Mucosa of descending colon (tissue), 3 donors: Measurements from ENCODE around the gene IGFL4. TPM values are rescaled to one million over a fixed set of nuclear protein-coding genes. Genes with fewer than 3 reads are reported as not detected.
A peak's percentile ranks its signal among the peaks of the same experiment; 100 is the strongest.

ENCODE experiments used
- ATAC-seq: fragments of 200-7000 bp; cut with Tn5 transposase; one replicate; pipeline ENCODE4 v1.9.1; 2020; ENCODE audit warnings: mild to moderate bottlenecking, moderate library complexity
- DNase-seq, 3 donors: peaks; one replicate each; pipeline ENCODE4 v3.0.0-alpha.2; 2020
- H3K36me3 ChIP-seq: fragments of 200-600 bp; one replicate; pipeline ENCODE4 v1.8.0; 2021; ENCODE audit warnings: low read depth, mild to moderate bottlenecking
- H3K4me1 ChIP-seq: fragments of 200-600 bp; one replicate; pipeline ENCODE4 v1.8.0; 2021; ENCODE audit warnings: low read depth, mild to moderate bottlenecking
- H3K4me3 ChIP-seq: fragments of 200-600 bp; one replicate; pipeline ENCODE4 v1.8.0; 2021; ENCODE audit warnings: mild to moderate bottlenecking
- H3K9me3 ChIP-seq: fragments of 200-600 bp; one replicate; pipeline ENCODE4 v1.8.0; 2021; ENCODE audit warnings: mild to moderate bottlenecking
- intact Hi-C, 2 donors: fragments of 100-400 bp; cut with DNase I in 1 of 2; cut with micrococcal nuclease in 1 of 2; formaldehyde crosslinking; loops; one replicate each; pipeline versions ENCODE4 v1.11.0 to v1.11.1; 2022; cut with DNase I, micrococcal nuclease
- microRNA-seq: library from miRNA; unstranded; fragments of <30 nt; microRNA quantifications from one replicate; pipeline ENCODE4, GENCODE V29; 2019
- total RNA-seq, 3 donors: library from RNA; stranded (reverse); fragmentation: NEBNext Ultra II Directional in 2 of 3; extraction: Animal tissue kit (Norgen Biotek cat#: 25700) in 2 of 3; gene quantifications; one replicate each; pipeline versions ENCODE4 v1.2.1 to v1.2.4, GENCODE V29; 2021 to 2023
- TF ChIP-seq, protein P1 (sequence below): fragments of 200-600 bp; IDR thresholded peaks from one replicate; pipeline ENCODE4 v1.8.0; 2022; ENCODE audit warnings: antibody characterized with exemption, mild to moderate bottlenecking
- donor health status: DM: no; HTN: no; CAD: no; lungs with moderate emphysema.
- donor health status: DM: no; HTN: no; CAD: no.
- donor health status: DM: no; HTN: yes; CAD: no.

The IGFL4 gene
- total RNA-seq, 3 donors from 2014 or later, result not detected

GRCh38 chr19:45995715-45996385, 45.0 kb downstream of the IGFL4 start:
- peaks cover 16% of the 10 kb centered on the region for H3K4me1 ChIP-seq
- TF ChIP-seq, protein P1, sequence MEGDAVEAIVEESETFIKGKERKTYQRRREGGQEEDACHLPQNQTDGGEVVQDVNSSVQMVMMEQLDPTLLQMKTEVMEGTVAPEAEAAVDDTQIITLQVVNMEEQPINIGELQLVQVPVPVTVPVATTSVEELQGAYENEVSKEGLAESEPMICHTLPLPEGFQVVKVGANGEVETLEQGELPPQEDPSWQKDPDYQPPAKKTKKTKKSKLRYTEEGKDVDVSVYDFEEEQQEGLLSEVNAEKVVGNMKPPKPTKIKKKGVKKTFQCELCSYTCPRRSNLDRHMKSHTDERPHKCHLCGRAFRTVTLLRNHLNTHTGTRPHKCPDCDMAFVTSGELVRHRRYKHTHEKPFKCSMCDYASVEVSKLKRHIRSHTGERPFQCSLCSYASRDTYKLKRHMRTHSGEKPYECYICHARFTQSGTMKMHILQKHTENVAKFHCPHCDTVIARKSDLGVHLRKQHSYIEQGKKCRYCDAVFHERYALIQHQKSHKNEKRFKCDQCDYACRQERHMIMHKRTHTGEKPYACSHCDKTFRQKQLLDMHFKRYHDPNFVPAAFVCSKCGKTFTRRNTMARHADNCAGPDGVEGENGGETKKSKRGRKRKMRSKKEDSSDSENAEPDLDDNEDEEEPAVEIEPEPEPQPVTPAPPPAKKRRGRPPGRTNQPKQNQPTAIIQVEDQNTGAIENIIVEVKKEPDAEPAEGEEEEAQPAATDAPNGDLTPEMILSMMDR, result no peak
- H3K4me3 ChIP-seq, result peak overlapping the region; percentile 54
- intact Hi-C loops, result no loop called here
- ATAC-seq (no peak), DNase-seq (no peak)
- H3K36me3 ChIP-seq, result peaks cover 4% of the 10 kb centered on the region
- no peaks in the 10 kb centered on the region for H3K9me3 ChIP-seq

DNA sequence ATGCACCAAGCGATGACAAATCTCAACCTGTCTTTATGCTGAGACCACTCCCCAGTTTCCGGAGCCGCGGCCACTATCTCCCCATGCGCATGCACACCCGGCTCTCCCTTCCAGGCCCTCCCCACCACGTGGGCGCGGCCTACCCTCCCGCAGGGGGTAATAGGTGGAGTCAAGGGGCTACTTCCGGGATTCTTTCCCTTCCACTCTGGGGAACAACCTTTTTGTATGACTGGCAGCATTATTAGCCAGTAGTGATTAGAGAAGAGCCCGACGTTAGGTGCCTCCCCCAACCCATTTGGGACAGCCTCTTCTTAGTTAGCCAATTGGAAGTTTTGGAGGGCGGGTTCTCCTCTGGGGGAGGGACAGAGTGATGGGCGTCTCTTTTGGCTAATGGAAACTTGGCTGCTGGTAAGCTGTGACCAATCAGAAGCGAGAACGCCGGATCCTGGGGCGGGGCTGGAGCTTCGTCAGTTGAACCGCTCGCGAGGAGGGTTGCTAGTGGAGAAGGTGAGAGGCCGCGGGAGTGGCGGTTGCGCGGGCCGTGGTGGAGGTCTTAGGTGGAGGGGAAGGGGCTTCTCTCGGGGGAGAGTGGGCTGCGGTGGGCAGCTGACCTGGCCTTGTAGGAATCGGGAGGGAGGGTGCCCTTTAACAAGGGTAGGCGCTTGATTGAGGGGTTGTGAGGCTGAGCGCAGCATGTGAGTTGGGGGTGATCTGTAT, 45.6 kb downstream of the IGFL4 start, which contains the start of gene CCDC61:
TSS of gene CCDC61 (plus strand) at position 470 of the 717 bp plus-strand sequence. CDS start 7,552 bp downstream, outside the sequence.
- H3K4me1 ChIP-seq, result peaks cover 10% of the 10 kb centered on the region
- peak within 1 kb of the TSS; percentile 54 for H3K4me3 ChIP-seq
- peak; percentile 95 to 96 (median 95) for DNase-seq
- peaks cover 4% of the 10 kb centered on the region for H3K36me3 ChIP-seq
- TF ChIP-seq, protein P1, result peak; percentile 13
- H3K9me3 ChIP-seq, result no peaks in the 10 kb centered on the region
- intact Hi-C loops, result no loop called here
- ATAC-seq, result peak; percentile 98

GRCh38 chr19:45994456-45994997, 46.3 kb downstream of the IGFL4 start:
- intact Hi-C loops, result no loop called here
- ATAC-seq, result peak; percentile 0
- H3K4me3 ChIP-seq, result peak overlapping the region; percentile 54
- H3K36me3 ChIP-seq, result peaks cover 4% of the 10 kb centered on the region
- no peaks in the 10 kb centered on the region for H3K9me3 ChIP-seq
- H3K4me1 ChIP-seq, result peaks cover 10% of the 10 kb centered on the region
- peak in 1 of 3 donors; percentile 25 for DNase-seq
- TF ChIP-seq, protein P1, result no peak

DNA sequence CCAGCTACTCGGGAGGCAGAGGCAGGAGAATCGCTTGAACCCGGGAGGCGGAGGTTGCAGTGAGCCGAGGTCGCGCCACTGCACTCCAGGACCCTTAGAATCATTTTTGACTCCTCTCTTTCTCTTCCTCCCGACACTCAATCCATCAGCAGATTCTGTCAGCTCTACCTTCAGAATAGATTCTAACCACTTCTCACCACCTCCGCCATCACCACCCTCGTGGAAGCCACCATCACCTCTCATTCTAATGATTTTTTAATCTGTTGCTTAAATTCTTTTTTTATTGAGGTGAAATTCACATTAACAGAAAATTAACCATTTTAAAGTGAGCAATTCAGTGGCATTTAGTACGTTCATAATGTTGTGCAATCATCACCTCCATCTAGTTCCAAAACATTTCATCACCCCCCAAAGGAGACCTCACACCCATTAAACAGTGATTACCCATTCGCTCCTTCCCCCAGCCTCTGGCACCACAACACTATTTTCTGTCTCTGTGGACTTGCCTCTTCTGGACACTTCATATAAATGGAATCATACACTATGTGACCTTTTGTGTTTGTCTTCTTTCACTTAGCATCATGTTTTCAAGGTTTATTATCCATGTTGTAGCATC, 50.6 kb downstream of the IGFL4 start:
- no peak overlapping the region for H3K4me3 ChIP-seq
- TF ChIP-seq, protein P1, result no peak
- no peak for DNase-seq
- intact Hi-C loops, result no loop called here
- ATAC-seq, result no peak
- peaks cover 3% of the 10 kb centered on the region for H3K4me1 ChIP-seq
- no peaks in the 10 kb centered on the region for H3K9me3 ChIP-seq
- peaks cover 3% of the 10 kb centered on the region for H3K36me3 ChIP-seq

Small RNA genes within 50 kb of the gene (microRNA-seq; reads per million reads assigned to microRNA genes)
- gene MIR769, result 68.5 reads per million, percentile 58 among the genes with 10 or more reads in this experiment

Other genes starting within 250 kb of the IGFL4 start
- 10 to 100 TPM; 33.2 to 67.1 (median 43.7) TPM for gene DMWD, start 248.2 kb downstream of the IGFL4 start, total RNA-seq
- gene RSPH6A, start 225.7 kb downstream of the IGFL4 start, total RNA-seq, result under 1 TPM; 0.16 to 0.24 (median 0.20) TPM
- 10 to 100 TPM; 61.1 to 67.4 (median 65.9) TPM for gene SYMPK, start 177.9 kb downstream of the IGFL4 start, total RNA-seq
- 10 to 100 TPM; 14.1 to 33.7 (median 32.9) TPM for gene FOXA3, start 176.7 kb downstream of the IGFL4 start, total RNA-seq
- gene IRF2BP1, start 154.9 kb downstream of the IGFL4 start, total RNA-seq, result 10 to 100 TPM; 19.0 to 33.7 (median 19.8) TPM
- 10 to 100 TPM in 2 of 3 donors, 1 to 10 TPM in 1; 9.2 to 13.7 (median 10.2) TPM for gene MYPOP, start 138.4 kb downstream of the IGFL4 start, total RNA-seq
- gene NANOS2, start 126.2 kb downstream of the IGFL4 start, total RNA-seq, result not detected
- 1 to 10 TPM in 2 of 3 donors, under 1 TPM in 1; 0.55 to 3.0 (median 1.3) TPM for gene NOVA2, start 67.1 kb downstream of the IGFL4 start, total RNA-seq
- 10 to 100 TPM; 16.5 to 25.0 (median 17.6) TPM for gene CCDC61, start 45.5 kb downstream of the IGFL4 start, total RNA-seq
- not detected for gene PGLYRP1, start 17.9 kb downstream of the IGFL4 start, total RNA-seq
- not detected for gene IGFL3, start 83.7 kb upstream of the IGFL4 start, total RNA-seq
- gene IGFL2, start 107.2 kb upstream of the IGFL4 start, total RNA-seq, result under 1 TPM in 2 of 3 donors, not detected in 1; 0.38 to 0.53 TPM
- gene IGFL1, start 188.7 kb upstream of the IGFL4 start, total RNA-seq, result not detected